ENCODE results near the gene PDE4D. TPM values are rescaled to one million over a fixed set of nuclear protein-coding genes. Genes with fewer than 3 reads are reported as not detected.
"Not testable (repeated sequence)": the region's sequence is repeated elsewhere in the genome, so short reads cannot be mapped to it uniquely, and the experiment has no call there.

PDE4D gene
- polyA plus RNA-seq, 1 donor: 40.4 TPM

- DNase-seq (ENCODE audit: low read depth): no peak
Observed at GRCh38 chr5:59005934-59006701, 887.4 kb downstream of the PDE4D start.

GRCh38 chr5:59003641-59004040, 889.9 kb downstream of the PDE4D start:
- no peak for DNase-seq (ENCODE audit: low read depth)

GRCh38 chr5:59003124-59003523, 890.4 kb downstream of the PDE4D start:
- DNase-seq (ENCODE audit: low read depth): no peak

GRCh38 chr5:59002162-59002825, 891.2 kb downstream of the PDE4D start:
- no peak for DNase-seq (ENCODE audit: low read depth)

- no peak for DNase-seq (ENCODE audit: low read depth)
Observed at GRCh38 chr5:59001716-59002115, 891.8 kb downstream of the PDE4D start.

GRCh38 chr5:59001154-59001553, 892.4 kb downstream of the PDE4D start:
- no peak for DNase-seq (ENCODE audit: low read depth)

GRCh38 chr5:59000211-59000610, 893.3 kb downstream of the PDE4D start:
- DNase-seq (ENCODE audit: low read depth): no peak

GRCh38 chr5:58999804-59000203, 893.7 kb downstream of the PDE4D start:
- DNase-seq (ENCODE audit: low read depth): no peak

- no peak for DNase-seq (ENCODE audit: low read depth)
Observed at GRCh38 chr5:58998544-58998943, 895.0 kb downstream of the PDE4D start.

GRCh38 chr5:58995779-58996178, 897.7 kb downstream of the PDE4D start:
- DNase-seq (ENCODE audit: low read depth): not testable (repeated sequence)

GRCh38 chr5:58993461-58993860, 900.1 kb downstream of the PDE4D start:
- no peak for DNase-seq (ENCODE audit: low read depth)

- no peak for DNase-seq (ENCODE audit: low read depth)
Observed at GRCh38 chr5:58988938-58989337, 904.6 kb downstream of the PDE4D start.

GRCh38 chr5:58987193-58987592, 906.3 kb downstream of the PDE4D start:
- DNase-seq (ENCODE audit: low read depth): no peak

- DNase-seq (ENCODE audit: low read depth): no peak
Observed at GRCh38 chr5:58986281-58986680, 907.2 kb downstream of the PDE4D start.

GRCh38 chr5:58985759-58986158, 907.8 kb downstream of the PDE4D start:
- DNase-seq (ENCODE audit: low read depth): no peak

GRCh38 chr5:58985311-58985710, 908.2 kb downstream of the PDE4D start:
- DNase-seq (ENCODE audit: low read depth): no peak

- no peak for DNase-seq (ENCODE audit: low read depth)
Observed at GRCh38 chr5:58983526-58984452, 909.7 kb downstream of the PDE4D start.

- DNase-seq (ENCODE audit: low read depth): no peak
Observed at GRCh38 chr5:58980890-58981289, 912.6 kb downstream of the PDE4D start.

GRCh38 chr5:58979090-58979489, 914.4 kb downstream of the PDE4D start:
- DNase-seq (ENCODE audit: low read depth): no peak

- DNase-seq (ENCODE audit: low read depth): no peak
Observed at GRCh38 chr5:58974601-58975000, 918.9 kb downstream of the PDE4D start.

- DNase-seq (ENCODE audit: low read depth): no peak
Observed at GRCh38 chr5:58974083-58974482, 919.4 kb downstream of the PDE4D start.

- DNase-seq (ENCODE audit: low read depth): peak; percentile 2
Observed at GRCh38 chr5:58972301-58972700, 921.2 kb downstream of the PDE4D start.

Data from forelimb muscle (tissue), 1 donor.